Naive thymus-derived CD4-positive, alpha-beta T cell (primary cell): ENCODE measurements around the gene GRAMD1B. TPM values are rescaled to one million over a fixed set of nuclear protein-coding genes. Genes with fewer than 3 reads are reported as not detected.

Experiments used
- ATAC-seq: fragments of 150-1000 bp; cut with Tn5 transposase; 2 replicates; pipeline ENCODE4 v1.10.0; 2021; ENCODE audit warnings: mild to moderate bottlenecking, moderate library complexity
- CTCF ChIA-PET: fragments of 350-600 bp; sonication (Branson Sonifier 250); formaldehyde crosslinking; loops from one replicate; lab custom pipeline; 2021; ENCODE audit warnings: antibody characterized with exemption; lab: Charles Lee
- POLR2A ChIA-PET: fragments of 350-600 bp; sonication (Branson Sonifier 250); formaldehyde crosslinking; loops from one replicate; lab custom pipeline; 2021; ENCODE audit warnings: antibody characterized with exemption, inconsistent platforms; lab: Charles Lee
- DNase-seq, 9 donors: peaks; one replicate each; pipeline versions ENCODE4 v3.0.0 to v3.0.0-alpha.2; 2020 to 2022; ENCODE audit warnings: mixed read lengths in 1 of 9
- H3K27ac ChIP-seq: one replicate; pipeline ENCODE4 v1.7.0; 2013; ENCODE audit warnings: mild to moderate bottlenecking, low read depth, low read length, moderate library complexity
- H3K27me3 ChIP-seq, 2 donors: one replicate each; pipeline ENCODE4 v1.7.0; 2013; ENCODE audit warnings: low read length in 2 of 2, mild to moderate bottlenecking in 2 of 2, moderate library complexity in 2 of 2; ENCODE audit not compliant: control insufficient read depth in 2 of 2, insufficient read depth in 2 of 2
- H3K36me3 ChIP-seq, 3 experiments: 1 replicate in 2 of 3; 2 replicates in 1 of 3; pipeline ENCODE4 v1.7.0; 2013; ENCODE audit warnings: low read length in 3 of 3, mild to moderate bottlenecking in 3 of 3, moderate library complexity in 1 of 3; ENCODE audit not compliant: insufficient read depth in 3 of 3, control insufficient read depth in 2 of 3
- H3K4me1 ChIP-seq, 2 donors: one replicate each; pipeline ENCODE4 v1.7.0; 2013; ENCODE audit warnings: low read length in 2 of 2, mild to moderate bottlenecking in 2 of 2, moderate library complexity in 1 of 2; ENCODE audit not compliant: control insufficient read depth in 2 of 2, insufficient read depth in 2 of 2
- H3K4me3 ChIP-seq: 2 replicates; pipeline ENCODE4 v1.7.0; 2013; ENCODE audit warnings: mild to moderate bottlenecking, low read length
- H3K9me3 ChIP-seq, 3 experiments: 1 replicate in 2 of 3; 2 replicates in 1 of 3; pipeline ENCODE4 v1.7.0; 2013; ENCODE audit warnings: low read length in 3 of 3; ENCODE audit not compliant: control insufficient read depth in 2 of 3
- H3K27ac Mint-ChIP-seq, 9 donors: one replicate each; pipeline ENCODE4 v1.8.0; 2020 to 2022; ENCODE audit warnings: mixed read lengths in 9 of 9, mild to moderate bottlenecking in 8 of 9, moderate library complexity in 5 of 9, inconsistent platforms in 2 of 9
- H3K27me3 Mint-ChIP-seq, 5 donors: one replicate each; pipeline ENCODE4 v1.8.0; 2021 to 2022; ENCODE audit warnings: mixed read lengths in 5 of 5, mild to moderate bottlenecking in 1 of 5
- H3K36me3 Mint-ChIP-seq, 5 donors: one replicate each; pipeline ENCODE4 v1.8.0; 2020 to 2022; ENCODE audit warnings: mixed read lengths in 5 of 5, mild to moderate bottlenecking in 3 of 5, inconsistent platforms in 1 of 5
- H3K4me1 Mint-ChIP-seq, 7 donors: one replicate each; pipeline ENCODE4 v1.8.0; 2020 to 2022; ENCODE audit warnings: mixed read lengths in 7 of 7, mild to moderate bottlenecking in 3 of 7, inconsistent platforms in 1 of 7
- H3K4me3 Mint-ChIP-seq, 10 donors: one replicate each; pipeline ENCODE4 v1.8.0; 2020 to 2022; ENCODE audit warnings: mild to moderate bottlenecking in 10 of 10, mixed read lengths in 10 of 10, moderate library complexity in 6 of 10, inconsistent platforms in 2 of 10
- H3K9me3 Mint-ChIP-seq, 11 donors: one replicate each; pipeline ENCODE4 v1.8.0; 2020 to 2022; ENCODE audit warnings: mixed read lengths in 11 of 11, mild to moderate bottlenecking in 4 of 11, inconsistent platforms in 1 of 11, moderate library complexity in 1 of 11
- intact Hi-C, 2 donors: fragments of 100-400 bp; cut with micrococcal nuclease; formaldehyde crosslinking; loops; one replicate each; pipeline ENCODE4 v1.15.1; 2023
- polyA plus RNA-seq, 2 donors: library from polyadenylated mRNA; unstranded; fragments of 300-500 nt; fragmentation: Illumina TruSeq; gene quantifications; one replicate each; pipeline ENCODE4 v1.2.3, GENCODE V29; 2021
- total RNA-seq, 6 experiments: library from RNA in 5 of 6; stranded (reverse) in 5 of 6; gene quantifications; 1 replicate in 5 of 6; 2 replicates in 1 of 6; pipeline ENCODE4 v1.2.3 and lab custom pipeline; 2021 to 2026

GRAMD1B gene
- total and polyA plus RNA-seq, 7 experiments from 2014 or later = 1.7 to 88.9 (median 10.0) TPM

GRCh38 chr11:123607781-123608180, 177.7 kb downstream of the GRAMD1B start:
- Mint-ChIP-seq H3K4me3 (no peak overlapping the region), H3K27me3 (no peaks in the 10 kb centered on the region), H3K9me3 (peaks cover 0 to 1% (median 0%) of the 10 kb centered on the region in 11 donors), H3K27ac (no peak overlapping the region), H3K36me3 (peaks cover 8 to 60% (median 25%) of the 10 kb centered on the region in 5 donors), H3K4me1 (no peaks in the 10 kb centered on the region)
- H3K27me3 ChIP-seq = no peaks in the 10 kb centered on the region
- H3K4me3 ChIP-seq = no peak overlapping the region
- ChIA-PET POLR2A (no interaction called here), CTCF (interaction anchor here (0.6 kb wide), 1 partner anchor 11 kb away, joined by 5 read pairs; no protein-coding TSS in a partner anchor)
- H3K36me3 ChIP-seq = peaks cover 0 to 7% (median 0%) of the 10 kb centered on the region in 3 experiments
- ATAC-seq (no peak), DNase-seq (no peak)
- H3K9me3 ChIP-seq = no peaks in the 10 kb centered on the region
- no peak overlapping the region for H3K27ac ChIP-seq
- H3K4me1 ChIP-seq = no peaks in the 10 kb centered on the region
- intact Hi-C loops = no loop called here

GRCh38 chr11:123608371-123608770, 178.3 kb downstream of the GRAMD1B start:
- intact Hi-C loops = no loop called here
- H3K4me1 ChIP-seq = no peaks in the 10 kb centered on the region
- ChIA-PET POLR2A (no interaction called here), CTCF (interaction anchor here (0.6 kb wide), 1 partner anchor 12 kb away, joined by 5 read pairs; no protein-coding TSS in a partner anchor)
- Mint-ChIP-seq H3K4me3 (no peak overlapping the region), H3K4me1 (no peaks in the 10 kb centered on the region), H3K36me3 (peaks cover 8 to 61% (median 24%) of the 10 kb centered on the region in 5 donors), H3K27ac (no peak overlapping the region), H3K9me3 (peaks cover 0 to 1% (median 0%) of the 10 kb centered on the region in 11 donors), H3K27me3 (no peaks in the 10 kb centered on the region)
- DNase-seq = no peak
- no peaks in the 10 kb centered on the region for H3K27me3 ChIP-seq
- no peak for ATAC-seq
- no peak overlapping the region for H3K27ac ChIP-seq
- no peak overlapping the region for H3K4me3 ChIP-seq
- no peaks in the 10 kb centered on the region for H3K9me3 ChIP-seq
- peaks cover 0 to 11% (median 0%) of the 10 kb centered on the region in 3 experiments for H3K36me3 ChIP-seq

GRCh38 chr11:123608945-123609344, 178.9 kb downstream of the GRAMD1B start:
- intact Hi-C loops = no loop called here
- no peaks in the 10 kb centered on the region for H3K27me3 Mint-ChIP-seq
- no peak overlapping the region for H3K4me3 ChIP-seq
- peaks cover 8 to 60% (median 22%) of the 10 kb centered on the region in 5 donors for H3K36me3 Mint-ChIP-seq
- H3K4me3 Mint-ChIP-seq = no peak overlapping the region
- no peak for DNase-seq
- no peak overlapping the region for H3K27ac ChIP-seq
- H3K4me1 ChIP-seq = no peaks in the 10 kb centered on the region
- peaks cover 0 to 1% (median 0%) of the 10 kb centered on the region in 11 donors for H3K9me3 Mint-ChIP-seq
- peaks cover 0 to 12% (median 3%) of the 10 kb centered on the region in 3 experiments for H3K36me3 ChIP-seq
- ChIA-PET POLR2A (no interaction called here), CTCF (no interaction called here)
- H3K4me1 Mint-ChIP-seq = no peaks in the 10 kb centered on the region
- no peak overlapping the region for H3K27ac Mint-ChIP-seq
- ATAC-seq = no peak
- no peaks in the 10 kb centered on the region for H3K9me3 ChIP-seq
- no peaks in the 10 kb centered on the region for H3K27me3 ChIP-seq

- H3K36me3 Mint-ChIP-seq = peaks cover 6 to 54% (median 32%) of the 10 kb centered on the region in 5 donors
- CTCF ChIA-PET = no interaction called here
- peak overlapping the region in 1 of 9 donors; percentile 19 for H3K27ac Mint-ChIP-seq
Measured at GRCh38 chr11:123611698-123612097, 181.6 kb downstream of the GRAMD1B start.

GRCh38 chr11:123616505-123617198, 186.6 kb downstream of the GRAMD1B start:
- ChIA-PET POLR2A (no interaction called here), CTCF (no interaction called here)
- H3K9me3 Mint-ChIP-seq = peaks cover 0 to 1% (median 0%) of the 10 kb centered on the region in 11 donors
- H3K4me3 ChIP-seq = no peak overlapping the region
- intact Hi-C loops = no loop called here
- no peaks in the 10 kb centered on the region for H3K27me3 Mint-ChIP-seq
- H3K27ac Mint-ChIP-seq = no peak overlapping the region
- ATAC-seq (no peak), DNase-seq (no peak)
- H3K36me3 ChIP-seq = peaks cover 0 to 5% (median 4%) of the 10 kb centered on the region in 3 experiments
- H3K4me3 Mint-ChIP-seq = no peak overlapping the region
- H3K4me1 ChIP-seq = no peaks in the 10 kb centered on the region
- no peaks in the 10 kb centered on the region for H3K9me3 ChIP-seq
- no peaks in the 10 kb centered on the region for H3K27me3 ChIP-seq
- H3K36me3 Mint-ChIP-seq = peaks cover 0 to 53% (median 46%) of the 10 kb centered on the region in 5 donors
- H3K27ac ChIP-seq = no peak overlapping the region
- no peaks in the 10 kb centered on the region for H3K4me1 Mint-ChIP-seq

More at GRCh38 chr11:123611698-123612097, 181.6 kb downstream of the GRAMD1B start:
- POLR2A ChIA-PET = no interaction called here
- DNase-seq (no peak), ATAC-seq (no peak)
- H3K4me3 ChIP-seq = no peak overlapping the region
- H3K27me3 ChIP-seq = no peaks in the 10 kb centered on the region
- intact Hi-C loops = no loop called here
- no peak overlapping the region for H3K4me3 Mint-ChIP-seq
- no peaks in the 10 kb centered on the region for H3K27me3 Mint-ChIP-seq
- H3K9me3 Mint-ChIP-seq = peaks cover 0 to 1% (median 0%) of the 10 kb centered on the region in 11 donors
- H3K9me3 ChIP-seq = no peaks in the 10 kb centered on the region
- no peaks in the 10 kb centered on the region for H3K4me1 Mint-ChIP-seq
- H3K36me3 ChIP-seq = peaks cover 0 to 12% (median 4%) of the 10 kb centered on the region in 3 experiments
- H3K4me1 ChIP-seq = no peaks in the 10 kb centered on the region
- no peak overlapping the region for H3K27ac ChIP-seq

GRCh38 chr11:123622576-123622975, 192.5 kb downstream of the GRAMD1B start:
- no peaks in the 10 kb centered on the region for H3K27me3 ChIP-seq
- H3K9me3 ChIP-seq = no peaks in the 10 kb centered on the region
- H3K36me3 ChIP-seq = no peaks in the 10 kb centered on the region
- Mint-ChIP-seq H3K4me1 (no peaks in the 10 kb centered on the region), H3K27ac (peak overlapping the region in 2 of 9 donors; percentile 45 to 74), H3K4me3 (no peak overlapping the region), H3K9me3 (peaks cover 0 to 1% (median 0%) of the 10 kb centered on the region in 11 donors), H3K36me3 (peaks cover 0 to 47% (median 19%) of the 10 kb centered on the region in 5 donors), H3K27me3 (no peaks in the 10 kb centered on the region)
- no peaks in the 10 kb centered on the region for H3K4me1 ChIP-seq
- ChIA-PET POLR2A (no interaction called here), CTCF (no interaction called here)
- no peak overlapping the region for H3K27ac ChIP-seq
- H3K4me3 ChIP-seq = no peak overlapping the region
- ATAC-seq (no peak), DNase-seq (no peak)
- intact Hi-C loops = no loop called here
